ENCODE results near the gene LIN37.

The LIN37 gene

GRCh38 chr19:35731779-35732405 lies 16.5 kb upstream of the LIN37 start:
- no peak overlapping the region for H3K4me3 ChIP-seq (ENCODE audit: low read depth, low read length)
- no peak for TF ChIP-seq CTCF (IDR thresholded peaks at IDR 0.05; ENCODE audit: low read depth, low read length)

DNA sequence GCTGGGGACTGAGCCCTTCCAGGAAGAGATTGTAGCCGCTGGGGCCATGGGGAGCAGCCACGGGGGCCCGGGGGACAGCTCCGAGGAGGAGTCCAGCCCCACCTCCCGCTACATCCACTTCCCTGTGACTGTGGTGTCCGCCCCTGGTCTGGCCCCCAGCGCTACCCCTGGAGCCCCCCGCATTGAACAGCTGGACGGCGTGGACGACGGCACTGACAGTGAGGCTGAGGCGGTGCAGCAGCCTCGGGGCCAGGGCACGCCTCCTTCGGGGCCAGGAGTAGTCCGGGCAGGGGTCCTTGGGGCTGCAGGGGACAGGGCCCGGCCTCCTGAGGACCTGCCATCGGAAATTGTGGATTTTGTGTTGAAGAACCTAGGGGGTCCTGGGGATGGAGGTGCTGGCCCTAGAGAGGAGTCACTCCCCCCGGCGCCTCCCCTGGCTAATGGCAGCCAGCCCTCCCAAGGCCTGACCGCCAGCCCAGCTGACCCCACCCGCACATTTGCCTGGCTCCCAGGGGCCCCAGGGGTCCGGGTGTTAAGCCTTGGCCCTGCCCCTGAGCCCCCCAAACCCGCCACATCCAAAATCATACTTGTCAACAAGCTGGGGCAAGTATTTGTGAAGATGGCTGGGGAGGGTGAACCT lies 15.7 kb upstream of the LIN37 start:
- no peak for TF ChIP-seq CTCF (IDR thresholded peaks at IDR 0.05; ENCODE audit: low read depth, low read length)
- no peak overlapping the region for H3K4me3 ChIP-seq (ENCODE audit: low read depth, low read length)

- no peak overlapping the region for H3K4me3 ChIP-seq (ENCODE audit: low read depth, low read length)
- TF ChIP-seq CTCF (IDR thresholded peaks at IDR 0.05; ENCODE audit: low read depth, low read length), result no peak
Measured at GRCh38 chr19:35733180-35734125, 14.9 kb upstream of the LIN37 start.

GRCh38 chr19:35734273-35734672 lies 14.1 kb upstream of the LIN37 start:
- H3K4me3 ChIP-seq (ENCODE audit: low read depth, low read length), result no peak overlapping the region
- TF ChIP-seq CTCF (IDR thresholded peaks at IDR 0.05; ENCODE audit: low read depth, low read length), result no peak

DNA sequence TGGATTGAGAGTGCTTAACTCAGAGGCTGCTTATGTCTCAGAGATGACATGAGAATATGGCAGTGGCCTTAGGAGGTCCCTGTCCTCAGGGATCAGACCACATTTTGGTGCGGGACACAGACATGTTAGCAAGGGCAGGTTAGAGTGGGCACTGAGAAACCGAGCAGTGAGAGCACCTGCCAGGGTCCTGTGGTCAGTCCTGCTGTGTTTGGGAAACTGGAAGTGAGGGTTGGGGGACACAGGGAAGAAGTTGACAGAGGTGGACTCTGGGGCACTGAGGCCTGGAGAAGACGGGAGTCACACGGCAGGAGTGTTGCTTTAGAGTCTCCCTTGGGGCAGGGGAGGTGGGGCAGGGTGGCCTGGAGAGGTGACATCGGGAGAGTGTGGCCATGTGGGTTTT lies 13.5 kb upstream of the LIN37 start:
- no peak for TF ChIP-seq CTCF (IDR thresholded peaks at IDR 0.05; ENCODE audit: low read depth, low read length)
- H3K4me3 ChIP-seq (ENCODE audit: low read depth, low read length), result no peak overlapping the region

GRCh38 chr19:35736913-35737886 lies 11.2 kb upstream of the LIN37 start:
- no peak overlapping the region for H3K4me3 ChIP-seq (ENCODE audit: low read depth, low read length)
- no peak for TF ChIP-seq CTCF (IDR thresholded peaks at IDR 0.05; ENCODE audit: low read depth, low read length)

All from WI38 (cell line).